ENCODE measurements around the gene MRPS7.
A peak's percentile ranks its signal among the peaks of the same experiment; 100 is the strongest.

Gene MRPS7

DNA sequence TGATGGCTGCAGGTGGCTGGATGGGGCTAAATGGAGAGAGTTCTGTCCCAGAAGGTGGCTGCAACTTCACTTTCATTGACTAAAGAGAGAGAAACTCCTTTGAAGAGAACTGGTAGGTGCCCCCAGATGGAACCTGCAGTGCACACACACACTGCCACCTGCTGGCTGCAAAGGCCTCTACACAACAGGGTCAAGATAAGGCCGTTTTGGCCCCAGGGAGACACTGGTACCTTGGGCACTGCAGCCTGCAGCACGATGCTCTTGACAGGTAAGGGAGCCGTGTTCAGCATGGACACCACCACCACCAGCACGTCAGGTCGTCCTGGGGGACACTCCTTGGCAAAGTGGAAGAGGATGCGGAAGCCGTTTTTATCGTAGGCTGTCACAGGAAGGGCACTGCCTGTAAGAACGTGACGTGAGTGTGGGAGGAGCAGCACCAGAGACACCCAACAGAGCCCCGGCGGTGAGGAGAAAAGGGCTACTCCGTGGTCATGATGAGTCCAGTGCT lies 22.9 kb upstream of the MRPS7 start:
- Histone ChIP-seq H3K4me2 (ENCODE audit: low read length) (no peak overlapping the region), H3K27me3 (ENCODE audit: insufficient read depth, low read length) (no peaks in the 10 kb centered on the region), H2AFZ (ENCODE audit: low read length) (no peak overlapping the region)

GRCh38 chr17:75239214-75239613 lies 22.5 kb upstream of the MRPS7 start:
- no peaks in the 10 kb centered on the region for H3K9me3 ChIP-seq (ENCODE audit: low read length)
- H3K27ac ChIP-seq (ENCODE audit: low read depth, low read length, poor library complexity, severe bottlenecking) = no peak overlapping the region
- peaks cover 5% of the 10 kb centered on the region; the same call in 1 of the 2 replicates for H3F3A ChIP-seq (ENCODE audit: insufficient read depth, low read length)
- H3K4me2 ChIP-seq (ENCODE audit: low read length) = no peak overlapping the region
- no peak overlapping the region for H3K4me3 ChIP-seq (ENCODE audit: low read depth, low read length, poor library complexity, severe bottlenecking)
- no peaks in the 10 kb centered on the region for H3K27me3 ChIP-seq (ENCODE audit: insufficient read depth, low read length)
- no peak for TF ChIP-seq EZH2 (IDR thresholded peaks at IDR 0.05; ENCODE audit: borderline replicate concordance, low read length)
- no peak for TF ChIP-seq CTCF (IDR thresholded peaks at IDR 0.05; ENCODE audit: low read length)
- H3K9me2 ChIP-seq (ENCODE audit: low read depth, low read length) = no peaks in the 10 kb centered on the region
- H3K79me2 ChIP-seq (ENCODE audit: insufficient read depth, low read length) = no peaks in the 10 kb centered on the region
- H4K20me1 ChIP-seq (ENCODE audit: insufficient read depth, low read length) = no peaks in the 10 kb centered on the region
- peaks cover 91% of the 10 kb centered on the region for H3K36me3 ChIP-seq (ENCODE audit: insufficient read depth, low read length)
- no peak overlapping the region for H3K9ac ChIP-seq (ENCODE audit: low read length)
- H3K4me1 ChIP-seq (ENCODE audit: insufficient read depth, low read length, severe bottlenecking) = peaks cover 30% of the 10 kb centered on the region
- no peak overlapping the region for H2AFZ ChIP-seq (ENCODE audit: low read length)

More for the DNA sequence above, 22.9 kb upstream of the MRPS7 start:
- TF ChIP-seq CTCF (IDR thresholded peaks at IDR 0.05; ENCODE audit: low read length) (peak; percentile 93), EZH2 (IDR thresholded peaks at IDR 0.05; ENCODE audit: borderline replicate concordance, low read length) (no peak)
- no peaks in the 10 kb centered on the region for H3K9me3 ChIP-seq (ENCODE audit: low read length)
- H3K4me3 ChIP-seq (ENCODE audit: low read depth, low read length, poor library complexity, severe bottlenecking) = no peak overlapping the region
- no peak overlapping the region for H3K27ac ChIP-seq (ENCODE audit: low read depth, low read length, poor library complexity, severe bottlenecking)
- H3F3A ChIP-seq (ENCODE audit: insufficient read depth, low read length) = 0 out of 2 replicates have a peak, but pooled peaks cover 3% of the 10 kb centered on the region
- H3K79me2 ChIP-seq (ENCODE audit: insufficient read depth, low read length) = no peaks in the 10 kb centered on the region
- no peak overlapping the region for H3K9ac ChIP-seq (ENCODE audit: low read length)
- peaks cover 25% of the 10 kb centered on the region for H3K4me1 ChIP-seq (ENCODE audit: insufficient read depth, low read length, severe bottlenecking)
- peaks cover 89% of the 10 kb centered on the region for H3K36me3 ChIP-seq (ENCODE audit: insufficient read depth, low read length)
- no peaks in the 10 kb centered on the region for H4K20me1 ChIP-seq (ENCODE audit: insufficient read depth, low read length)
- no peaks in the 10 kb centered on the region for H3K9me2 ChIP-seq (ENCODE audit: low read depth, low read length)

GRCh38 chr17:75239778-75240393 lies 21.8 kb upstream of the MRPS7 start:
- Histone ChIP-seq H3K4me3 (ENCODE audit: low read depth, low read length, poor library complexity, severe bottlenecking) (no peak overlapping the region), H3K9ac (ENCODE audit: low read length) (no peak overlapping the region), H3K27ac (ENCODE audit: low read depth, low read length, poor library complexity, severe bottlenecking) (no peak overlapping the region), H3F3A (ENCODE audit: insufficient read depth, low read length) (peaks cover 10% of the 10 kb centered on the region), H3K27me3 (ENCODE audit: insufficient read depth, low read length) (no peaks in the 10 kb centered on the region), H2AFZ (ENCODE audit: low read length) (no peak overlapping the region), H4K20me1 (ENCODE audit: insufficient read depth, low read length) (no peaks in the 10 kb centered on the region), H3K79me2 (ENCODE audit: insufficient read depth, low read length) (no peaks in the 10 kb centered on the region), H3K4me2 (ENCODE audit: low read length) (no peak overlapping the region), H3K36me3 (ENCODE audit: insufficient read depth, low read length) (peaks cover 84% of the 10 kb centered on the region), H3K9me2 (ENCODE audit: low read depth, low read length) (no peaks in the 10 kb centered on the region), H3K4me1 (ENCODE audit: insufficient read depth, low read length, severe bottlenecking) (peaks cover 36% of the 10 kb centered on the region), H3K9me3 (ENCODE audit: low read length) (no peaks in the 10 kb centered on the region)
- TF ChIP-seq EZH2 (IDR thresholded peaks at IDR 0.05; ENCODE audit: borderline replicate concordance, low read length) (no peak), CTCF (IDR thresholded peaks at IDR 0.05; ENCODE audit: low read length) (no peak)

All from OCI-LY1 (cell line).